Cardiac muscle cell (in vitro differentiated cells and primary cell): ENCODE measurements around the gene FAM53B. TPM values are rescaled to one million over a fixed set of nuclear protein-coding genes. Genes with fewer than 3 reads are reported as not detected.

Experiments used
- DNase-seq, 2 donors: peaks; one replicate each; pipeline versions ENCODE4 v3.0.0 to v3.0.0-alpha.2; 2010 to 2017; ENCODE audit warnings: low read depth in 1 of 2, low spot score in 1 of 2
- H3K27ac ChIP-seq: fragments of 200-600 bp; sonication (generic); 2 replicates; pipeline ENCODE4 v1.5.1; 2016
- H3K27me3 ChIP-seq: fragments of 200-600 bp; sonication (generic); 2 replicates; pipeline ENCODE4 v1.6.0; 2016; ENCODE audit warnings: control low read depth
- H3K36me3 ChIP-seq: fragments of 200-600 bp; sonication (generic); 2 replicates; pipeline ENCODE4 v1.5.1; 2016; ENCODE audit warnings: control low read depth
- H3K4me1 ChIP-seq: fragments of 200-600 bp; sonication (generic); 2 replicates; pipeline ENCODE4 v1.8.1; 2017; ENCODE audit warnings: low read depth, mild to moderate bottlenecking, mixed run types
- H3K4me3 ChIP-seq: fragments of 200-600 bp; sonication (generic); 2 replicates; pipeline ENCODE4 v1.5.1; 2016; ENCODE audit warnings: mild to moderate bottlenecking
- H3K9me3 ChIP-seq: fragments of 200-600 bp; sonication (generic); 2 replicates; pipeline ENCODE4 v1.5.1; 2017; ENCODE audit warnings: low read depth, mild to moderate bottlenecking, control low read depth
- CTCF ChIP-seq: IDR thresholded peaks from 2 replicates; pipeline ENCODE4 v1.5.1; 2012; ENCODE audit warnings: low read depth, mild to moderate bottlenecking, low read length
- polyA plus RNA-seq: library from polyadenylated mRNA; unstranded; fragments of >200 nt; fragmentation: Nextera tagmentation; extraction: Ambion mirVana; gene quantifications from 2 replicates; pipeline ENCODE4 v1.2.1, GENCODE V29; 2016
- total RNA-seq: library from RNA; depleted of rRNA; stranded (reverse); fragments of >200 nt; gene quantifications from 2 replicates; pipeline ENCODE4 v1.2.3, GENCODE V29; 2016

FAM53B gene
- total and polyA plus RNA-seq, 2 experiments from 2014 or later, result 10.2 to 34.8 TPM

- TF ChIP-seq CTCF, result no peak
- Histone ChIP-seq H3K36me3 (no peaks in the 10 kb centered on the region), H3K27ac (no peak overlapping the region), H3K9me3 (no peaks in the 10 kb centered on the region), H3K4me1 (no peaks in the 10 kb centered on the region), H3K4me3 (no peak overlapping the region), H3K27me3 (no peaks in the 10 kb centered on the region)
- DNase-seq, result no peak
Observed at GRCh38 chr10:124604214-124605000, 139.8 kb downstream of the FAM53B start.

DNA sequence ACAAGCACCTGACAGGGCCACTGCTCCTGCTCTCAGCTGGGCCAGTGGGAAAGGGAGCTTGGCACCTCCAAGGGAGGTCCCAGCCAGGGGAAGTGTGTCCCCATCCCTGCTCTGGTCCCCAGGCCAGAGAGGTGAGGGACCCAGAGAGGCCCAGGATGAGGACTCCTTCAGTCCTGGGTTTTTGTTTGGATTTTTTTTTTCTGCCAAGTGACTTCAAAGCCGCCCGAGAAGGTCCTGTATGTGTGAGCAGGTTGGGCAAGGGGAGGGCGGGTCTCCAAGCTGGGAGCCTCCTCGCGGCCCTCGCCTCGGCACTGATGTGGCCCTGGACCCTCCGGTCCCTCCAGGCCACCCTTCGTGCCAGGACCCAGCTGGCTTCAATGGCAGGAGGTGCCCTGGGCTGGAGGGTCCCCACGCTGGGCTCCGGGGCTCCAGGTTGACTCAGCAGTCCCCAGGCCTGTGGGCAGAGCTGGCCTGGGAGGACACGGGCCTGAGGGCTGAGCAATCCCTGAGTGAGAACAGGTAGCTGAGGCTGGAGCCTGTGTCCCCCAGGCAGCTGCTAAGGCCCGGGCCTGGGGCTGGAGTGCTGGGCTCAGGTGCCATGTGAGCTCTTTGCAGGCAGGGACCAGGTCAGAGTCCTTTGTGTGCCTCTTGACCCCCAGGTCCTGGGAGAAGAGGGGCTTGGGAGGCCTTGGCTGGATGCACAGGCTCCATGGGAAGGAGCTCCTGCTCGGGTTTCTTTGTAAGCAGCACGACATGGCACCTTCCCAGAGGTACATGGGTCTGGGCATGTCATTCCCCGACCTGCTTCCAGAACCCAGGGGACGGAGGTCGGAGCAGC is 140.6 kb downstream of the FAM53B start:
- no peaks in the 10 kb centered on the region for H3K9me3 ChIP-seq
- no peak for DNase-seq
- H3K27me3 ChIP-seq, result no peaks in the 10 kb centered on the region
- H3K27ac ChIP-seq, result no peak overlapping the region
- TF ChIP-seq CTCF, result no peak
- H3K4me3 ChIP-seq, result no peak overlapping the region
- H3K4me1 ChIP-seq, result no peaks in the 10 kb centered on the region
- H3K36me3 ChIP-seq, result no peaks in the 10 kb centered on the region

DNA sequence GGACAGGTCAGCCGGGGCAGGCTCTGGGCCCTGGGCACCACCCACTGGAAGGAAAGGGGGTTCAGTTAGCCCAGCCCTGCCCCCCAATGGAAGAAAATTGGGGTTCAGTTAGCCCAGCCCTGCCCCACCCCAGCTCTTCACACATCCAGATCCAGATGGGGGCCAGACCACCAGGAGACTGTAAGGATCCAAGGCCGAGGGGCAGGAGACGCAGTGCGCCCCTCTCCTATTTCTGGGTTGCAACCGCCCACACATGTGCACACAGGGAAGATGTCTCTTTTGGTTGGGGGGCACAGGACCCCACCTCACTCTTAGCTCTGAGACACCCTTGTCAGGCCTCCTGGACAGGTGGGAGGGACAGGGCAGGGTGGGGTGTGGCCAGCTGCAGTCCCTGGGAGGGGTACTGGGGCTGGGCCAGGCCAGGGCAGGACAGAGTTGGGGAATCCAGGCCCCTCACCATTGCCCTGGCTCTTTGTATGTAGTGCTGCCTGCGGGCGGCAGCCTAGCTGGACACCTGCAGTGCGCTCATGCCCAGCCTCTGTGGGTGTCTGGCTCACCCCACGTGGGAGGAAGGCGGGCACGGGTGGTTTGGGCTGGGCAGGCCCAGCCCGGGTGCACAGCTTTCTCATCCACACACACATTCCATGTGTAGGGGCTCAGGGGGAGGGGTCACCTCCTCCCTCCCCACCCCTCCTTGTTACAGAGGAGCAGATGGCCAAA is 141.4 kb downstream of the FAM53B start:
- Histone ChIP-seq H3K9me3 (no peaks in the 10 kb centered on the region), H3K27ac (no peak overlapping the region), H3K4me1 (no peaks in the 10 kb centered on the region), H3K27me3 (no peaks in the 10 kb centered on the region), H3K36me3 (no peaks in the 10 kb centered on the region), H3K4me3 (no peak overlapping the region)
- DNase-seq, result no peak
- no peak for TF ChIP-seq CTCF

DNA sequence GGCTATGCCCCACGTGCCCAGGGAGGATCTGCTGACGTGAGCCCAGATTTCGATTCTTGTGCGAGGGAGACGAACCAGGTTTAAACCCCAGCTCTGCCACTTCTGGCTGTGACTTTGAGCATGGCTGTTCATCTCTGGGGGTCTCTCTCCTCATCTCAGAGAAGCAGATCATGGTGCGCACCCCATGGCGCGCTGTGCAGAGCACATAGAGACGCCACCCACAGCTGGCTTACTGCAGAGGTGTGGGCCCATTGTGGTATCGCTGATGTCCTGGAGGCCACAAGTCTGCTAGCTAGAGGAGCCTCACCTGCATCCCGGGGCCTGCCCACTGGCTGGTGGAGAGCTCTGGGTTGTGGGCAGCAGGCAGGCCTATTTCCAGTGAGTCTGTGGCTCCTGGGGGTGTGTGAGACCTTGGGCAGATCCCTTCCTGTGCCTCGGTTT is 142.0 kb downstream of the FAM53B start:
- no peaks in the 10 kb centered on the region for H3K27me3 ChIP-seq
- TF ChIP-seq CTCF, result no peak
- no peak overlapping the region for H3K27ac ChIP-seq
- H3K9me3 ChIP-seq, result no peaks in the 10 kb centered on the region
- H3K4me3 ChIP-seq, result no peak overlapping the region
- no peaks in the 10 kb centered on the region for H3K36me3 ChIP-seq
- DNase-seq, result no peak
- no peaks in the 10 kb centered on the region for H3K4me1 ChIP-seq

- H3K9me3 ChIP-seq, result no peaks in the 10 kb centered on the region
- no peaks in the 10 kb centered on the region for H3K4me1 ChIP-seq
- no peak for TF ChIP-seq CTCF
- H3K27ac ChIP-seq, result no peak overlapping the region
- no peak overlapping the region for H3K4me3 ChIP-seq
- no peak for DNase-seq
- no peaks in the 10 kb centered on the region for H3K27me3 ChIP-seq
- no peaks in the 10 kb centered on the region for H3K36me3 ChIP-seq
Observed at GRCh38 chr10:124601431-124602120, 142.6 kb downstream of the FAM53B start.
